ENCODE results near the gene NHP2. TPM values are rescaled to one million over a fixed set of nuclear protein-coding genes. Genes with fewer than 3 reads are reported as not detected.

NHP2 gene
- total and polyA plus RNA-seq, 10 of the 15 experiments (the other 5 are each of a cell fraction or from before 2014, with no cell fraction given): 39.2 to 513 (median 198) TPM

- TF ChIP-seq E4F1 (IDR thresholded peaks at IDR 0.05; ENCODE audit: borderline replicate concordance, partially characterized antibody) (peak; percentile 37), SP1 (IDR thresholded peaks at IDR 0.05; ENCODE audit: low read depth, low read length) (peak; percentile 90), ETV6 (conservative IDR thresholded peaks at IDR 0.05 in 1 of 2, IDR thresholded peaks at IDR 0.05 in 1 of 2; ENCODE audit: borderline replicate concordance in 1 of 2, low read depth in 1 of 2) (no peak; a peak in 1 of 4 replicates), TAF1 (IDR thresholded peaks at IDR 0.05; ENCODE audit: borderline replicate concordance, low read depth, low read length) (peak; percentile 42; the same call in 1 of the 2 replicates), KDM1A (IDR thresholded peaks at IDR 0.05; ENCODE audit: borderline replicate concordance) (no peak), NR2F1 (conservative IDR thresholded peaks at IDR 0.05) (no peak), CEBPB (IDR thresholded peaks at IDR 0.05; ENCODE audit: borderline replicate concordance in 1 of 2, low read depth in 2 of 2, low read length in 2 of 2) (no peak), ZSCAN29 (IDR thresholded peaks at IDR 0.05) (no peak), ZBTB4 (CRISPR knock-in tag; IDR thresholded peaks at IDR 0.05) (no peak), NKRF (conservative IDR thresholded peaks at IDR 0.05) (peak; percentile 96), FOS (IDR thresholded peaks at IDR 0.05; ENCODE audit: borderline replicate concordance, extremely low read depth, insufficient read length) (no peak), CBX5 (IDR thresholded peaks at IDR 0.05; ENCODE audit: low read depth) (no peak), POLR2AphosphoS5 (IDR thresholded peaks at IDR 0.05; ENCODE audit: low read length) (peak; percentile 56), HCFC1 (IDR thresholded peaks at IDR 0.05; ENCODE audit: low read length) (peak; percentile 67), BCL11A (IDR thresholded peaks at IDR 0.05; ENCODE audit: low read depth, low read length) (no peak), EZH2 (IDR thresholded peaks at IDR 0.05; ENCODE audit: borderline replicate concordance, control insufficient read depth, low read depth, low read length) (no peak), NR2C1 (IDR thresholded peaks at IDR 0.05) (peak; percentile 94), CHD2 (IDR thresholded peaks at IDR 0.05; ENCODE audit: borderline replicate concordance, low read depth, low read length) (peak; percentile 74), SRF (IDR thresholded peaks at IDR 0.05; ENCODE audit: low read depth in 2 of 2, low read length in 2 of 2) (0 out of 4 replicates have a peak, but pooled peaks of 1 of the 2 experiments have one; percentile 47), GATAD2B (conservative IDR thresholded peaks at IDR 0.05; ENCODE audit: low read depth) (0 out of 2 replicates have a peak, but pooled peaks have one; percentile 34), MTA3 (IDR thresholded peaks at IDR 0.05; ENCODE audit: borderline replicate concordance, low read length) (no peak), POLR2A (IDR thresholded peaks at IDR 0.05; ENCODE audit: low read depth, low read length) (peak; percentile 81), ZNF622 (IDR thresholded peaks at IDR 0.05) (no peak), SUZ12 (IDR thresholded peaks at IDR 0.05; ENCODE audit: unreplicated experiment) (no peak)
These were observed at the start of gene NHP2 (continued) for GRCh38 chr5:178153530-178154340.
